K562 (cell line): Measurements from ENCODE around the gene MAP1LC3B2. TPM values are rescaled to one million over a fixed set of nuclear protein-coding genes. Genes with fewer than 3 reads are reported as not detected.

Experiments used
- ATAC-seq: fragments of 200-7000 bp; cut with Tn5 transposase; 3 replicates; pipeline ENCODE4 v1.9.1; 2020; ENCODE audit warnings: moderate library complexity
- BruUV-seq: library from RNA; stranded (reverse); fragments of 400-500 nt; replicated peaks from 2 replicates; lab custom pipeline; 2021; lab: Mats Ljungman, UMichigan
- CTCF ChIA-PET: fragments of 300-600 bp; formaldehyde crosslinking; extraction: SDS; loops from one replicate; lab custom pipeline; 2021; ENCODE audit warnings: low intra/inter-chr PET ratio; lab: Yijun Ruan, JAX
- POLR2A ChIA-PET: fragments of 300-600, 350-650 bp; sonication (Branson Sonifier 250); formaldehyde crosslinking; extraction: SDS; loops from one replicate; lab custom pipeline; 2021; ENCODE audit warnings: antibody characterized with exemption, inconsistent platforms; lab: Yijun Ruan, JAX
- DNase-seq, 4 experiments: peaks; one replicate each; pipeline versions ENCODE4 v3.0.0 to v3.0.0-alpha.2; 2011 to 2018; ENCODE audit warnings: low spot score in 3 of 4, mixed read lengths in 3 of 4; ENCODE audit errors: extremely low read depth in 1 of 4
- FAIRE-seq: peaks from 2 replicates; lab custom pipeline; 2011; peaks lifted over from hg19 to GRCh38; lab: Jason Lieb, UNC
- H2AFZ ChIP-seq: 2 replicates; pipeline ENCODE4 v1.6.0; 2011; ENCODE audit warnings: low read depth, low read length, control low read depth, inconsistent platforms
- H3K27ac ChIP-seq: fragments of 200-600 bp; 3 replicates; pipeline ENCODE4 v1.8.0; 2011; ENCODE audit warnings: low read depth, mild to moderate bottlenecking, control low read depth, inconsistent platforms, low read length, moderate library complexity, mixed read lengths; ENCODE audit errors: extremely low read depth
- H3K27me3 ChIP-seq, 2 experiments: fragments of 300-600 bp in 1 of 2; 2 replicates in 1 of 2; 3 replicates in 1 of 2; pipeline versions ENCODE4 v1.6.0 to v1.8.0; 2011; ENCODE audit warnings: inconsistent platforms in 2 of 2, low read length in 2 of 2, mild to moderate bottlenecking in 1 of 2, mixed read lengths in 1 of 2, moderate library complexity in 1 of 2; ENCODE audit not compliant: control insufficient read depth in 2 of 2, insufficient read depth in 2 of 2
- H3K36me3 ChIP-seq: fragments of 300-600 bp; 3 replicates; pipeline ENCODE4 v1.8.0; 2011; ENCODE audit warnings: mild to moderate bottlenecking, low read length, inconsistent platforms; ENCODE audit not compliant: control insufficient read depth, insufficient read depth
- H3K4me1 ChIP-seq, 2 experiments: fragments of 200-600 bp in 1 of 2; replicated peaks in 1 of 2; 2 replicates in 1 of 2; 3 replicates in 1 of 2; pipeline versions ENCODE4 v1.5.1 to v1.8.0; 2011; ENCODE audit warnings: inconsistent platforms in 2 of 2, low read length in 2 of 2, mild to moderate bottlenecking in 1 of 2, mixed read lengths in 1 of 2, moderate library complexity in 1 of 2; ENCODE audit not compliant: control insufficient read depth in 2 of 2, insufficient read depth in 2 of 2
- H3K4me2 ChIP-seq: 2 replicates; pipeline ENCODE4 v1.6.1; 2011; ENCODE audit warnings: low read length, control low read depth, inconsistent platforms, mixed read lengths; ENCODE audit not compliant: insufficient read depth
- H3K4me3 ChIP-seq: fragments of 200-600 bp; sonication (generic), shearing (Covaris generic); 2 replicates; pipeline ENCODE4 v1.5.1; 2016; ENCODE audit warnings: control low read depth, inconsistent platforms
- H3K79me2 ChIP-seq: fragments of 200-600 bp; 3 replicates; pipeline ENCODE4 v1.8.0; 2011; ENCODE audit warnings: low read length, inconsistent platforms; ENCODE audit not compliant: control insufficient read depth, insufficient read depth
- H3K9ac ChIP-seq, 2 experiments: 2 replicates each; pipeline versions ENCODE4 v1.6.0 to v1.6.1; 2011; ENCODE audit warnings: low read depth in 2 of 2, low read length in 2 of 2, control low read depth in 1 of 2, inconsistent platforms in 1 of 2, mild to moderate bottlenecking in 1 of 2, mixed read lengths in 1 of 2; ENCODE audit not compliant: insufficient read depth in 1 of 2
- H3K9me1 ChIP-seq: one replicate; pipeline ENCODE4 v1.6.0; 2011; ENCODE audit warnings: inconsistent platforms, mild to moderate bottlenecking, low read length, moderate library complexity; ENCODE audit not compliant: control insufficient read depth, insufficient read depth
- H3K9me3 ChIP-seq: replicated peaks from 2 replicates; pipeline ENCODE4 v1.5.1; 2011; ENCODE audit warnings: low read depth, low read length, inconsistent platforms; ENCODE audit not compliant: control insufficient read depth, insufficient read depth
- H4K20me1 ChIP-seq: replicated peaks from 2 replicates; pipeline ENCODE4 v1.6.1; 2011; ENCODE audit warnings: low read length, inconsistent platforms, mixed read lengths; ENCODE audit not compliant: control insufficient read depth, insufficient read depth
- BHLHE40 ChIP-seq: IDR thresholded peaks from 2 replicates; pipeline ENCODE4 v1.6.1; 2011; ENCODE audit warnings: low read length, improper control_type of control experiment
- GTF2F1 ChIP-seq: IDR thresholded peaks from 2 replicates; pipeline ENCODE4 v1.6.1; 2011; ENCODE audit warnings: low read depth, low read length, improper control_type of control experiment
- HMGN3 ChIP-seq: IDR thresholded peaks from 2 replicates; pipeline ENCODE4 v1.6.1; 2011; ENCODE audit warnings: borderline replicate concordance, low read depth, mild to moderate bottlenecking, mixed read lengths, low read length; ENCODE audit not compliant: insufficient read length; ENCODE audit errors: extremely low read depth
- TEAD1 ChIP-seq, 2 experiments: fragments of 450-650 bp in 1 of 2; sonication (generic) in 1 of 2; formaldehyde crosslinking; IDR thresholded peaks; 2 replicates each; pipeline versions ENCODE4 v1.4.0 to v1.8.0; 2020 to 2022; ENCODE audit warnings: mild to moderate bottlenecking in 2 of 2, missing genetic modification reagents in 1 of 2
- ZNF384 ChIP-seq: IDR thresholded peaks from 2 replicates; pipeline ENCODE4 v1.6.1; 2012; ENCODE audit warnings: low read depth, low read length, improper control_type of control experiment
- WGBS: fragments of 100-300 bp; shearing (Covaris generic); methylation state at CpG from one replicate; pipeline ENCODE4 v1.1.6; 2016; ENCODE audit warnings: low coverage, mixed read lengths; ENCODE audit not compliant: insufficient coverage; ENCODE audit errors: missing lambda C conversion rate; 5-methylcytosine and 5-hydroxymethylcytosine counted together
- in situ Hi-C: fragments of 300-500 bp; cut with MboI; formaldehyde crosslinking; loops from 4 replicates; pipeline ENCODE4 v1.15.0; 2018; ENCODE audit warnings: inconsistent platforms, mixed read lengths
- intact Hi-C: fragments of 100-400 bp; cut with micrococcal nuclease; formaldehyde crosslinking; loops from 2 replicates; pipeline ENCODE4 v1.14.2; 2022
- polyA plus RNA-seq, 8 experiments: library from polyadenylated mRNA; depleted of rRNA in 4 of 8; stranded (reverse) in 5 of 8; unstranded in 3 of 8; fragments of >200 nt; fragmentation: Nextera tagmentation in 2 of 8; fragmentation: Illumina TruSeq in 1 of 8; extraction: Ambion mirVana in 2 of 8; extraction: Trizol in 1 of 8; gene quantifications; 2 replicates each; pipeline versions ENCODE4 v1.2.1 to v1.2.3, GENCODE V29; 2011 to 2014; ENCODE audit warnings: inconsistent platforms in 1 of 8, missing spikeins in 1 of 8
- total RNA-seq, 7 experiments: library from RNA; depleted of rRNA in 6 of 7; stranded (reverse); fragments of >200 nt in 6 of 7; fragmentation: Illumina TruSeq in 2 of 7; extraction: Trizol in 2 of 7; gene quantifications; 2 replicates each; pipeline versions ENCODE4 v1.2.1 to v1.2.3, GENCODE V29; 2011 to 2021; ENCODE audit warnings: low replicate concordance in 1 of 7
- TF ChIP-seq, protein P1 (sequence below): fragments of 250-450 bp; sonication (Bioruptor Pico); IDR thresholded peaks from 2 replicates; pipeline ENCODE4 v1.8.0; 2022; ENCODE audit warnings: moderate library complexity, mild to moderate bottlenecking, inconsistent platforms

The MAP1LC3B2 gene
- total and polyA plus RNA-seq, 9 of the 15 experiments (the other 6 are each of a cell fraction or from before 2014, with no cell fraction given) = 0.53 to 2.8 (median 0.76) TPM; not detected in 2

DNA sequence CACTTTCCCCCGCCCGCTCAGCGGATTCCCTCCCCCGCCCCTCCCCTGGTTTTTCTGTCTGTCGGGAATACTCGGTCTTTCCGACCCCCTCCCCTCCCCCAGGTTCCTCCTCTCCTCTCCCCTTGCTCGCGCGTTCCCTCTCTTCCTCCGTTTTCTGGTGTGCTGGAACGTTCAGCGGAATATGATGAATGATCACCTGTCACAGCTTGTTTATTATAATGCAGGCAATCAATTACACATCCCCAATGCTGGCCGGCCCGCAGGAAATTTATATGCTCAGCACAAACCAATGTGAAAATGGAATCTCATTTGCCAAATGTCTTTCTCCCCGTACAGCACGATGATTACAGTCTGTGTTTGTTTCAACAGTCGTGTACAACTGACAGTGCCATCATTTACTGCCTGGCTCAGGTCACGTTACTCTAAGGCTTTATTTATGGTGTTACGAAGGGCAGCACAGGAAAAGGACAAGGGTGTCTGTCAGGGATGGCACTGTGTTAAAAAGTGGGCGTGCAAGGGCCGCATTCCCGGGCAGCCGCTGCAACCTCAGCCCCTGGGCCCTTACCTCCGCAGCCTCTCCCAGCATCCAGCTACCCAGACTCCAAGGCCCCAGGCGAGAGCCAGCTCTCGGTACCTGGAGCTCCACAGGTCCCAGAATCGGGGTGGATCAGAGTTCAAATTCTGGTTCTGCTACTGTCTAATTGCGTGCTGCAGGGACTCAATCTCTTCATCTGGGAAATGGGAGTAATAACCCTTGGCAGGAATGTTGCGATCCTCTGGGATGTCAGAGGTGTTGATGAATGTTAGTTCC, 24.7 kb upstream of the MAP1LC3B2 start (continued):
- TF ChIP-seq TEAD1 (CRISPR knock-in tag; IDR thresholded peaks at IDR 0.05) (peak in 1 of 2 experiments; percentile 52; a peak in 1 of 4 replicates), GTF2F1 (no peak), BHLHE40 (peak; percentile 47; the same call in 1 of the 2 replicates)
- TF ChIP-seq, protein P1, sequence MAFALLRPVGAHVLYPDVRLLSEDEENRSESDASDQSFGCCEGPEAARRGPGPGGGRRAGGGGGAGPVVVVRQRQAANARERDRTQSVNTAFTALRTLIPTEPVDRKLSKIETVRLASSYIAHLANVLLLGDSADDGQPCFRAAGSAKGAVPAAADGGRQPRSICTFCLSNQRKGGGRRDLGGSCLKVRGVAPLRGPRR = no peak

- no peaks in the 10 kb centered on the region; the same call in 2 of the 3 replicates for H3K79me2 ChIP-seq
- H3K4me3 ChIP-seq = no peak overlapping the region
- POLR2A ChIA-PET = interaction anchor here (0.6 to 1.0 kb wide), 2 partner anchors 253 to 488 kb away, joined by 3 read pairs; no protein-coding TSS in a partner anchor
- peaks cover 21 to 27% of the 10 kb centered on the region in 2 experiments for H3K4me1 ChIP-seq
- H3K9me1 ChIP-seq = no peaks in the 10 kb centered on the region
- no peak for DNase-seq
- no peaks in the 10 kb centered on the region for H4K20me1 ChIP-seq
- no peak for FAIRE-seq
- H3K9me3 ChIP-seq = no peaks in the 10 kb centered on the region
- no peak for ATAC-seq
- TF ChIP-seq ZNF384 (0 out of 2 replicates have a peak, but pooled peaks have one; percentile 12), HMGN3 (no peak)
- in situ Hi-C loops (no loop called here), intact Hi-C loops (no loop called here)
- no peak overlapping the region for H2AFZ ChIP-seq
- no peak overlapping the region for H3K27ac ChIP-seq
- H3K27me3 ChIP-seq = no peaks in the 10 kb centered on the region
- 32% methylated on average over 3 of the region's 5 CpGs for WGBS
- no peak overlapping the region; a peak in 1 of 4 replicates for H3K9ac ChIP-seq
- no peak overlapping the region for H3K4me2 ChIP-seq
- CTCF ChIA-PET = no interaction called here
- BruUV-seq = no TSS peak
- no peaks in the 10 kb centered on the region for H3K36me3 ChIP-seq
Observed at GRCh38 chr12:116535241-116535640, 23.9 kb upstream of the MAP1LC3B2 start.
